WERI-Rb-1 (cell line): ENCODE measurements around the gene EIF5A2.
"Not testable (repeated sequence)": the region's sequence is repeated elsewhere in the genome, so short reads cannot be mapped to it uniquely, and the experiment has no call there.

Experiments used
- DNase-seq: peaks from one replicate; pipeline ENCODE4 v3.0.0-alpha.2; 2020
- H3K27ac ChIP-seq: fragments of 250-450 bp; sonication (Bioruptor Pico); 2 replicates; pipeline ENCODE4 v1.5.1; 2020; ENCODE audit warnings: mild to moderate bottlenecking, moderate library complexity
- H3K27me3 ChIP-seq: fragments of 250-450 bp; sonication (Bioruptor Pico); 2 replicates; pipeline ENCODE4 v1.5.1; 2021; ENCODE audit warnings: mild to moderate bottlenecking, low read depth, moderate library complexity; ENCODE audit not compliant: insufficient read depth, severe bottlenecking
- H3K36me3 ChIP-seq: fragments of 250-450 bp; sonication (Bioruptor Pico); 2 replicates; pipeline ENCODE4 v1.5.1; 2020; ENCODE audit warnings: mild to moderate bottlenecking, moderate library complexity
- H3K4me3 ChIP-seq: 2 replicates; pipeline ENCODE4 v1.5.1; 2011; ENCODE audit warnings: low read depth, mild to moderate bottlenecking, control low read depth, low read length
- H3K9me3 ChIP-seq: fragments of 250-450 bp; sonication (Bioruptor Pico); 2 replicates; pipeline ENCODE4 v1.5.1; 2021; ENCODE audit warnings: mild to moderate bottlenecking, moderate library complexity; ENCODE audit not compliant: severe bottlenecking
- TF ChIP-seq, protein P1 (sequence below): IDR thresholded peaks from 2 replicates; pipeline ENCODE4 v1.5.1; 2011; ENCODE audit warnings: low read depth, mild to moderate bottlenecking, control low read depth, inconsistent platforms, low read length

Gene EIF5A2

DNA sequence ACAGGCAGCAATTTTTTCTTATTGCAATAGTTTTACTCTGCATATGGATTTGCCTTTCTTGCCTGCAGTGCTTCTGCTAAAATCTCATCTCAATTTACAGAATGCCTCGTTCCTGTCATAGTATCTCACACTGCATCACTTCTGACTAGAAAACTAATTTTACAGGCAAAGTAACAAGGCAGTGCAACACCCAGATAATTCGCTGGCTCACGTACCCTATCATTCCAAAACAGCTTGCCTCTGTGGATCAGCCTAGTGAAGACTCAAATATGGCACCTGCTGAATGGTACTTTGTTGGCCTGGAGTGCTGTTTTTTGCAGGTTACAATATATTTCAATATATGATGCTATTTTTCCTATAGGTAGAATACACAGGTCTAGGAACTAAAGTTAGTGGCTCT, 5.3 kb downstream of the EIF5A2 start:
- Histone ChIP-seq H3K36me3 (no peaks in the 10 kb centered on the region), H3K9me3 (no peaks in the 10 kb centered on the region), H3K27ac (no peak overlapping the region), H3K4me3 (no peak overlapping the region), H3K27me3 (no peaks in the 10 kb centered on the region)
- DNase-seq, result no peak
- TF ChIP-seq, protein P1, sequence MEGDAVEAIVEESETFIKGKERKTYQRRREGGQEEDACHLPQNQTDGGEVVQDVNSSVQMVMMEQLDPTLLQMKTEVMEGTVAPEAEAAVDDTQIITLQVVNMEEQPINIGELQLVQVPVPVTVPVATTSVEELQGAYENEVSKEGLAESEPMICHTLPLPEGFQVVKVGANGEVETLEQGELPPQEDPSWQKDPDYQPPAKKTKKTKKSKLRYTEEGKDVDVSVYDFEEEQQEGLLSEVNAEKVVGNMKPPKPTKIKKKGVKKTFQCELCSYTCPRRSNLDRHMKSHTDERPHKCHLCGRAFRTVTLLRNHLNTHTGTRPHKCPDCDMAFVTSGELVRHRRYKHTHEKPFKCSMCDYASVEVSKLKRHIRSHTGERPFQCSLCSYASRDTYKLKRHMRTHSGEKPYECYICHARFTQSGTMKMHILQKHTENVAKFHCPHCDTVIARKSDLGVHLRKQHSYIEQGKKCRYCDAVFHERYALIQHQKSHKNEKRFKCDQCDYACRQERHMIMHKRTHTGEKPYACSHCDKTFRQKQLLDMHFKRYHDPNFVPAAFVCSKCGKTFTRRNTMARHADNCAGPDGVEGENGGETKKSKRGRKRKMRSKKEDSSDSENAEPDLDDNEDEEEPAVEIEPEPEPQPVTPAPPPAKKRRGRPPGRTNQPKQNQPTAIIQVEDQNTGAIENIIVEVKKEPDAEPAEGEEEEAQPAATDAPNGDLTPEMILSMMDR, result no peak

DNA sequence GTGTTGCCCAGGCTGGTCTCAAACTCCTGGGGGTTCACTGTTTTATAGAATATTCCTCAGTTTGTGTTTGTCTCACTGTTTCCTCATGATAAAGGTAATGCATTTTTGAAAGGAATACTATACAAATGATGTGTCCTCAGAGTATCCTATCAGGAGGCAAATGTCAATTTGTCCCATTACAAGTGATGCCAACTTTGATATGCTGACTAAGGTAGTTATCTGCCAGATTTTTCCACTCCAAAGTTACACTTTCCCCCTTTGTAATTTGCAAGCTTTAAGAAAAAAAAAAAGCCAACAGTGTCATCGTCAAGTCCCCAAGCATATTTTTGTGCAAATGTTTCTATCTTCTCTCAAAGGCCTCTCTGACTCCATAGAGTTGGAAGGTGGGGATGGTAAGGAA, 9.0 kb downstream of the EIF5A2 start:
- TF ChIP-seq, protein P1, result no peak
- Histone ChIP-seq H3K9me3 (no peaks in the 10 kb centered on the region), H3K36me3 (no peaks in the 10 kb centered on the region)

DNA sequence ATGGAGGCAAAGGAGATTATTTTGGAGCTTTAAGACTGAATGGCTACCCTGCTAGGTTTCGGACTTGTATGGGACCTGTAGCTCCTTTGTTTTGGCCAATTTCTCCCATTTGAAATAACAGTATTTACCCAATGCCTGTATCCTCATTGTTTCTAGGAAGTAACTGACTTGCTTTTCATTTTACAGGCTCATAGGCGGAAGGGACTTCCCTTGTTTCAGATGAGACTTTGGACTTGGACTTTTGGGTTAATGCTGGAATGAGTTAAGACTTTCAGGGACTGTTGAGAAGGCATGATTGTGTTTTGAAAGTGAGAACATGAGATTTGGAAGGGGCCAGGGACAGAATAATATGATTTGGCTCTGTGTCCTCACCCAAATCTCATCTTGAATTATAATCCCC, 10.5 kb downstream of the EIF5A2 start:
- Histone ChIP-seq H3K27ac (no peak overlapping the region), H3K9me3 (no peaks in the 10 kb centered on the region), H3K36me3 (no peaks in the 10 kb centered on the region), H3K4me3 (no peak overlapping the region), H3K27me3 (no peaks in the 10 kb centered on the region)
- TF ChIP-seq, protein P1, result no peak
- DNase-seq, result no peak

More for the DNA sequence above, 9.0 kb downstream of the EIF5A2 start:
- H3K27ac ChIP-seq, result no peak overlapping the region
- DNase-seq, result no peak
- H3K4me3 ChIP-seq, result no peak overlapping the region
- H3K27me3 ChIP-seq, result no peaks in the 10 kb centered on the region

DNA sequence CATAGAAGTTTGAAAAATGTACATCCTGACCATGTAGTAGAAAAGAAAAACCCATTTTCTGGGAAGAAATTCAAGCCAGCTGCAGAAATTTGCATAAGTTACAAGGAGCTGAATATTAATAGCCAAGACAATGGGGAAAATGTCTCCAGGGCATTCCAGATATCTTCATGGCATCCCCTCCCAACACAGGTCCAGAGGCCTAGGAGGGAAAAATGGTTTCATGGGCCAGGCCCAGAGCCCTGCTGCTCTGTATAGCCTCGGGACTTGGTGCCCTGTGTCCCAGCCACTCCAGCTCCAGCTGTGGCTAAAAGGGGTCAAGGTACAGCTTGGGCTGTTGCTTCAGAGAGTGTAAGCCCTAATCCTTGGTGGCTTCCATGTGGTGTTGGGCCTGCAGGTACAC, 11.2 kb downstream of the EIF5A2 start:
- not testable (repeated sequence) for DNase-seq, H3K27ac ChIP-seq

DNA sequence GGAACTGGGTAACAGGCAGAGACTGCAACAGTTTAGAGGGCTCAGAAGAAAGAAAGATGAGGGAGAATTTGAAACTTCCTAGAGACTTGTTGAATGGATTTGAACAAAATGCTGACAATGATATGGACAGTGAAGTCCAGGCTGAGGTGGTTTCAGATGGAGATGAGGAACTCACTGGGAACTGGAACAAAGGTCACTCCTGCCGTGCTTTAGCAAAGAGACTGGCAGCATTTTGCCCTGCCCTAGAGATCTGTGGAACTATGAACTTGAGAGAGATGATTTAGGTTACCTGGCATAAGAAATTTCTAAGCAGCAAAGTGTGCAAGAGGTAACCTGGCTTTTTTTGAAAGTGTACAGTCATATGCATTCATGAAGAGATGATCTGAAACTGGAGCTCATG, 11.7 kb downstream of the EIF5A2 start:
- no peak for DNase-seq
- Histone ChIP-seq H3K27me3 (no peaks in the 10 kb centered on the region), H3K4me3 (no peak overlapping the region), H3K36me3 (no peaks in the 10 kb centered on the region), H3K27ac (no peak overlapping the region), H3K9me3 (no peaks in the 10 kb centered on the region)
- TF ChIP-seq, protein P1, result no peak

More for the DNA sequence above, 11.2 kb downstream of the EIF5A2 start:
- not testable (repeated sequence) for H3K9me3 ChIP-seq, H3K36me3 ChIP-seq, H3K4me3 ChIP-seq, H3K27me3 ChIP-seq

DNA sequence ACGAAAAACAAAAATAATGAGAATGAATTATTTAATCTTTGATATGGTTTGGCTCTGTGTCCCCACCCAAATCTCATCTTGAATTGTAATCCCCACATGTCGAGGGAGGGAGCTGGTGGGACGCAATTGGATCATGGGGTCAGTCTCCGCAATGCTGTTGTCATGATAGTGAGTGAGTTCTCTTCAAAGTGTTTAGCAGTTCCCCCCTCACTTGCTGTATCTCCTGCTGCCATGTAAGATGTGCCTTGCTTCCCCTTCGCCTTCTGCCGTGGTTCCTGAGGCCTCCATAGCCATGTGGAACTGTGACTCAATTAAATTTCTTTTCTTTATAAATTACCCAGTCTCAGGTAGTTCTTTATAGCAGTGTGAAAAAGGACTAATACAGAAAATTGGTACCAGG, 12.1 kb downstream of the EIF5A2 start:
- not testable (repeated sequence) for H3K27ac ChIP-seq, H3K36me3 ChIP-seq, H3K27me3 ChIP-seq, DNase-seq, H3K4me3 ChIP-seq, H3K9me3 ChIP-seq

DNA sequence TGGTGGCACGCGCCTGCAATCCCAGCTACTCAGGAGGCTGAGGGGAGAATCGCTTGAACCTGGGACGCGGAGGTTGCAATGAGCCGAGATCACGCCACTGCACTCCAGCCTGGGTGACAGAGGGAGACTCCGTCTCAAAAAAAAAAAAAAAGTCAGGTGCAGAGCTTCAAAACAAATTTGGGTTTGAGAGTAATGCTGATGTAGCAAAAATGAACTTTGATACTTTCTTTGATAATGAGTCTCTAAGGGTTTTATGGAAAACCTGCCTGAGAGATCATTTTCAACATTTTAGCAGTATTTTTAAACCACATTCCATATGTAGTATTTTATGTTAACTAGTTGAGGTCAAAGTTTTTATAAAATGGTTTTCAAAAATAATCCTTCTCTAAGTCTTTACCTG, 14.5 kb downstream of the EIF5A2 start:
- Histone ChIP-seq H3K9me3 (no peaks in the 10 kb centered on the region), H3K27ac (no peak overlapping the region), H3K36me3 (no peaks in the 10 kb centered on the region), H3K4me3 (no peak overlapping the region), H3K27me3 (no peaks in the 10 kb centered on the region)
- TF ChIP-seq, protein P1, result no peak
- DNase-seq, result no peak
